Measurements from ENCODE around the gene FAM241A.

The FAM241A gene

GRCh38 chr4:112118742-112119352, 26.4 kb upstream of the FAM241A start:
- H3K9ac ChIP-seq (ENCODE audit: low read length): no peak overlapping the region

DNA sequence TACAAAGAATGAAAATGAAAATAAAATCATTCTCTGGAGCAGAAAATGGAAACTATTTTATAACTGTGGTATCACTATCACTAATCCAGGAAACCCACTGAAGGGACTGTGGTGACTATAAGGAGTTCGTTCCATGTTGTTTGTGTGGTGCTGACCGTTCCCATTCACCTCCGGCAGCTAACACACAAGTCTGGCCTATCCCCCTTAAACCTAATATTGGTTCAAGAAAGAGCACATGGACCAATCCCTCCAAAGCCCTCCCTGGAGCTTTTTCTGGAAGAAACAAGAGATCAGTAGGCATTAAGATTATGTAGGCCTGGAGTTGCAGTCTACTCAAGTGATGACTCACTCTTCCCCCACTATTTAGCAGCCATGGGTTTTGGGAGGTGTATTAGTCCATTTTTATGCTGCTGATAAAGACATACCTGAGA, 25.9 kb upstream of the FAM241A start:
- H3K27me3 ChIP-seq (ENCODE audit: control insufficient read depth, insufficient read depth, low read length): no peaks in the 10 kb centered on the region
- H3K36me3 ChIP-seq (ENCODE audit: control insufficient read depth, insufficient read depth, low read length): no peaks in the 10 kb centered on the region
- H3K27ac ChIP-seq (ENCODE audit: low read depth, low read length): no peak overlapping the region
- H3K4me3 ChIP-seq (ENCODE audit: low read length): no peak overlapping the region
- H3K4me1 ChIP-seq (ENCODE audit: control insufficient read depth, insufficient read depth, low read length): no peaks in the 10 kb centered on the region
- no peak overlapping the region for H3K9ac ChIP-seq (ENCODE audit: low read length)

More at GRCh38 chr4:112118742-112119352, 26.4 kb upstream of the FAM241A start:
- Histone ChIP-seq H3K36me3 (ENCODE audit: control insufficient read depth, insufficient read depth, low read length) (no peaks in the 10 kb centered on the region), H3K27me3 (ENCODE audit: control insufficient read depth, insufficient read depth, low read length) (no peaks in the 10 kb centered on the region), H3K27ac (ENCODE audit: low read depth, low read length) (no peak overlapping the region), H3K4me1 (ENCODE audit: control insufficient read depth, insufficient read depth, low read length) (no peaks in the 10 kb centered on the region), H3K4me3 (ENCODE audit: low read length) (no peak overlapping the region)

GRCh38 chr4:112120021-112120420, 25.2 kb upstream of the FAM241A start:
- Histone ChIP-seq H3K9ac (ENCODE audit: low read length) (no peak overlapping the region), H3K36me3 (ENCODE audit: control insufficient read depth, insufficient read depth, low read length) (no peaks in the 10 kb centered on the region), H3K27me3 (ENCODE audit: control insufficient read depth, insufficient read depth, low read length) (no peaks in the 10 kb centered on the region), H3K4me3 (ENCODE audit: low read length) (no peak overlapping the region), H3K4me1 (ENCODE audit: control insufficient read depth, insufficient read depth, low read length) (no peaks in the 10 kb centered on the region), H3K27ac (ENCODE audit: low read depth, low read length) (no peak overlapping the region)

- Histone ChIP-seq H3K9ac (ENCODE audit: low read length) (no peak overlapping the region), H3K27ac (ENCODE audit: low read depth, low read length) (no peak overlapping the region), H3K4me3 (ENCODE audit: low read length) (no peak overlapping the region), H3K4me1 (ENCODE audit: control insufficient read depth, insufficient read depth, low read length) (no peaks in the 10 kb centered on the region), H3K27me3 (ENCODE audit: control insufficient read depth, insufficient read depth, low read length) (no peaks in the 10 kb centered on the region), H3K36me3 (ENCODE audit: control insufficient read depth, insufficient read depth, low read length) (no peaks in the 10 kb centered on the region)
Measured at GRCh38 chr4:112125416-112125815, 19.8 kb upstream of the FAM241A start.

DNA sequence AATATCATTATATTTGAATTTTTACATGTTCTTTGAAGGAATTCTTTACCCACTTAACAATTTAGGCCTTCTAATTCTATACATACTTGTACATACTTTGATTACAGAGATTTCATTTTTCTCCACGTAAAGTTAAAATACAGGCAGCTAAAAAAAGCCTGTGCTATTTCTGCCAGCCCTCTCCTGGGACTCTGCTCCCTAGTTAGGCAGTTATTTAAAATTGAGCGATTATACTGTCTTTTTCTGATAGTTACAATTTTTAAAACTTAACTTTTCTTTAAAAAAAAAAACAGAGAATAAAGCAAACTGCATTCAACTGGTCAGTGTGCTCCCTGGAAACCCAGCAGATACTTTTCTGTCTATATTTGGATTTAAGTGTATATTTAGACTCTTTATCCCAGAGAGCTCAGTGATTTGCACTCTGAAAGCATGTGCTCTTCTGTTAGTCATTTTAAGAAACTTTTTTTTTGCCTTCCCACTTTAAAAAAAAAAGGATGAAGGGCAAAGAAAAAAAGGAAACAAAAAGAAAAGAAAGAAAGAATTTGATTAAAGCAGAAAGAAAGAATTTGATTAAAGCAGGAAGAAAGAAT, 18.1 kb upstream of the FAM241A start:
- Histone ChIP-seq H3K27ac (ENCODE audit: low read depth, low read length) (no peak overlapping the region), H3K36me3 (ENCODE audit: control insufficient read depth, insufficient read depth, low read length) (no peaks in the 10 kb centered on the region), H3K9ac (ENCODE audit: low read length) (no peak overlapping the region), H3K4me3 (ENCODE audit: low read length) (no peak overlapping the region), H3K4me1 (ENCODE audit: control insufficient read depth, insufficient read depth, low read length) (no peaks in the 10 kb centered on the region), H3K27me3 (ENCODE audit: control insufficient read depth, insufficient read depth, low read length) (no peaks in the 10 kb centered on the region)

- H3K4me1 ChIP-seq (ENCODE audit: control insufficient read depth, insufficient read depth, low read length): no peaks in the 10 kb centered on the region
- no peak overlapping the region for H3K27ac ChIP-seq (ENCODE audit: low read depth, low read length)
Measured at GRCh38 chr4:112127803-112128202, 17.5 kb upstream of the FAM241A start.

DNA sequence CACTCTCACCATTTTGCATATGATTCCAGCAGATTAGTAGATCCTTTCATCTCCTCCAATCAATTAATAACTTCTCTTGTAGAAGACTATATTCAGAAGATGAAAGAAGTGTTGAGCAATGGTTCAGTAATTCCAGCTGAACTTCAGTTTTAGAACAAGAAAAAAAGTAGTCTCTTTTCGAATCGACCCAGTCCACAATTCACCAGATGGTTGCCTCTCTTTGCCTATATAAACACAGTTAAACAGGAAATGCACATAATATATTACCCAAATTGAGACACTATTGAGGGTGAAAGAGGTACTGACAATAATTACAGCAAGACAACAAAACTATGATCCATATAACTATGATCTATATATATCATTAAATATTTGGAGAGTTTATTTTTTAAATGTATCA, 16.8 kb upstream of the FAM241A start:
- H3K4me1 ChIP-seq (ENCODE audit: control insufficient read depth, insufficient read depth, low read length): no peaks in the 10 kb centered on the region
- no peaks in the 10 kb centered on the region for H3K36me3 ChIP-seq (ENCODE audit: control insufficient read depth, insufficient read depth, low read length)
- H3K27ac ChIP-seq (ENCODE audit: low read depth, low read length): no peak overlapping the region
- H3K4me3 ChIP-seq (ENCODE audit: low read length): no peak overlapping the region
- no peak overlapping the region for H3K9ac ChIP-seq (ENCODE audit: low read length)
- H3K27me3 ChIP-seq (ENCODE audit: control insufficient read depth, insufficient read depth, low read length): no peaks in the 10 kb centered on the region

More at GRCh38 chr4:112127803-112128202, 17.5 kb upstream of the FAM241A start:
- Histone ChIP-seq H3K27me3 (ENCODE audit: control insufficient read depth, insufficient read depth, low read length) (no peaks in the 10 kb centered on the region), H3K9ac (ENCODE audit: low read length) (no peak overlapping the region), H3K4me3 (ENCODE audit: low read length) (no peak overlapping the region), H3K36me3 (ENCODE audit: control insufficient read depth, insufficient read depth, low read length) (no peaks in the 10 kb centered on the region)

DNA sequence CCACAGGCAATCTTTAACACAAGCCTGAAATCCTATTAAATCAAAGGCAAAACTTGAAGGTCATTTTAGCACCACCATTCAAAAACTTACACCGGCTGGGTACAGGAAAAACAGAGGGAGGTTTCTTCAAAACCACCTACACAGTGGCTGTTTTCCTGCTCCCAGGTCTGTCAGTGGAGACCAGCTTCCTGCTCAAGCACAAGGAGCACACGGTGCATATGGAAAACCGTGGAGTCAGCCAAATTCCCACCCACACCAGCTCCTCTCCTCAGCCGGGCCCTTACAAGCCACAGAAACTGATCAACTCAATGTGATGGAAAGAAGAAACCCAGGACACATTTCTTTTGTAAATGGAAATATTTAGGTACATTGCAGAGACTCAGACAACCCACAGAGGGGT, 14.3 kb upstream of the FAM241A start:
- Histone ChIP-seq H3K4me3 (ENCODE audit: low read length) (no peak overlapping the region), H3K4me1 (ENCODE audit: control insufficient read depth, insufficient read depth, low read length) (no peaks in the 10 kb centered on the region), H3K27me3 (ENCODE audit: control insufficient read depth, insufficient read depth, low read length) (no peaks in the 10 kb centered on the region), H3K36me3 (ENCODE audit: control insufficient read depth, insufficient read depth, low read length) (no peaks in the 10 kb centered on the region), H3K27ac (ENCODE audit: low read depth, low read length) (no peak overlapping the region), H3K9ac (ENCODE audit: low read length) (no peak overlapping the region)

- Histone ChIP-seq H3K27me3 (ENCODE audit: control insufficient read depth, insufficient read depth, low read length) (no peaks in the 10 kb centered on the region), H3K36me3 (ENCODE audit: control insufficient read depth, insufficient read depth, low read length) (no peaks in the 10 kb centered on the region), H3K9ac (ENCODE audit: low read length) (no peak overlapping the region), H3K27ac (ENCODE audit: low read depth, low read length) (no peak overlapping the region), H3K4me1 (ENCODE audit: control insufficient read depth, insufficient read depth, low read length) (no peaks in the 10 kb centered on the region), H3K4me3 (ENCODE audit: low read length) (no peak overlapping the region)
Measured at GRCh38 chr4:112136551-112136950, 8.7 kb upstream of the FAM241A start.

GRCh38 chr4:112138538-112138937, 6.7 kb upstream of the FAM241A start:
- Histone ChIP-seq H3K4me1 (ENCODE audit: control insufficient read depth, insufficient read depth, low read length) (no peaks in the 10 kb centered on the region), H3K36me3 (ENCODE audit: control insufficient read depth, insufficient read depth, low read length) (no peaks in the 10 kb centered on the region), H3K27me3 (ENCODE audit: control insufficient read depth, insufficient read depth, low read length) (no peaks in the 10 kb centered on the region), H3K9ac (ENCODE audit: low read length) (no peak overlapping the region), H3K27ac (ENCODE audit: low read depth, low read length) (no peak overlapping the region), H3K4me3 (ENCODE audit: low read length) (no peak overlapping the region)

GRCh38 chr4:112140536-112140935, 4.7 kb upstream of the FAM241A start:
- H3K36me3 ChIP-seq (ENCODE audit: control insufficient read depth, insufficient read depth, low read length): no peaks in the 10 kb centered on the region
- no peak overlapping the region for H3K27ac ChIP-seq (ENCODE audit: low read depth, low read length)
- no peaks in the 10 kb centered on the region for H3K4me1 ChIP-seq (ENCODE audit: control insufficient read depth, insufficient read depth, low read length)
- H3K9ac ChIP-seq (ENCODE audit: low read length): no peak overlapping the region
- no peak overlapping the region for H3K4me3 ChIP-seq (ENCODE audit: low read length)
- no peaks in the 10 kb centered on the region for H3K27me3 ChIP-seq (ENCODE audit: control insufficient read depth, insufficient read depth, low read length)

DNA sequence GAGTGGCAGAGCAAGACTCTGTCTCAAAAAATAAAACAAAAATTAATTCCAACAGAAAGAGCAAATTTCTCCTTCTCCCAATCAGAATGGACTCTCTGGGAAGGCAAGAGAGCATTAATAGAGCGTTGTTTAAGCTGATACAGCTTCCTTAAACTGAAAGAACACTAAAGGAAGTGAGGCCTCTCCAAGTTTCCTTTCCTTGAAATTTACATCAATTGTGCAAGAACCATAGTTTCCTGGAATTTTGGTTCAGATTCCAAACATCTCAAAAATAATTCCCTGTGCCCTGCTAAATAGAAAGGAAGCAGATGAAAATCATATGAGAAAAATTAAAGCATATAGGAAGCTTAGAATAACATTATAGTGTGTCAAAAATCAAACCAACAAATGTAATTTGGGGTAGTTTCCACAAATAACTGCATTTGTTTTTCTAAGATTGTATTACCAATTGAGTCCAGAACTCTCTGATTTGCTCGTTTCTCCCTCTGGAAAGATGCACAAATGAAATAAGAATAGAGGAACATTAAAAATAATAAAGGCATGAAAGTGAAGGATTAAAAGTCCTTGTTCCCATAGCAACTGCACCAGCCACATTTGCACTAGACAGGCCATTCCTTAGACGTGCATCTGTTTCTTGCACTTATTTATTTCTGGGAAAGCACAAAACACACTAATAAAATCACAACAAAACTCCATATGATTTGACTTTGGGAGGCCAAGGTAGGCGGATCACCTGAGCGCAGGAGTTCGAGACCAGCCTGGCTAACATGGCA, 3.7 kb upstream of the FAM241A start:
- Histone ChIP-seq H3K4me3 (ENCODE audit: low read length) (no peak overlapping the region), H3K27ac (ENCODE audit: low read depth, low read length) (no peak overlapping the region), H3K9ac (ENCODE audit: low read length) (no peak overlapping the region), H3K27me3 (ENCODE audit: control insufficient read depth, insufficient read depth, low read length) (no peaks in the 10 kb centered on the region), H3K36me3 (ENCODE audit: control insufficient read depth, insufficient read depth, low read length) (no peaks in the 10 kb centered on the region), H3K4me1 (ENCODE audit: control insufficient read depth, insufficient read depth, low read length) (peaks cover 4% of the 10 kb centered on the region)
